PC-3 (cell line): Measurements from ENCODE around the gene PRKCE. TPM values are rescaled to one million over a fixed set of nuclear protein-coding genes. Genes with fewer than 3 reads are reported as not detected.

Source experiments
- ATAC-seq: fragments of 200-7000 bp; cut with Tn5 transposase; 2 replicates; pipeline ENCODE4 v1.9.1; 2020; ENCODE audit warnings: mild to moderate bottlenecking, moderate library complexity
- BruUV-seq: library from RNA; stranded (reverse); fragments of 400-500 nt; replicated peaks from 2 replicates; lab custom pipeline; 2021; lab: Mats Ljungman, UMichigan
- CTCF ChIA-PET: fragments of 300-600 bp; sonication (Branson Sonifier 250); formaldehyde crosslinking; loops from one replicate; lab custom pipeline; 2022; ENCODE audit warnings: antibody characterized with exemption; lab: Charles Lee
- POLR2A ChIA-PET: fragments of 300-600 bp; sonication (Branson Sonifier 250); formaldehyde crosslinking; loops from one replicate; lab custom pipeline; 2022; ENCODE audit warnings: antibody characterized with exemption; ENCODE audit not compliant: unreplicated experiment; lab: Charles Lee
- DNase-seq: peaks from one replicate; pipeline ENCODE4 v3.0.0-alpha.2; 2015
- H2AFZ ChIP-seq: fragments of 300-600 bp; sonication (generic); 2 replicates; pipeline ENCODE4 v1.6.0; 2016; ENCODE audit warnings: antibody characterized with exemption, low read length
- H3F3A ChIP-seq: fragments of 300-600 bp; sonication (generic); one replicate; pipeline ENCODE4 v1.6.0; 2017; ENCODE audit warnings: antibody characterized with exemption, low read length, control low read depth, mild to moderate bottlenecking; ENCODE audit not compliant: unreplicated experiment
- H3K27ac ChIP-seq: fragments of 300-600 bp; sonication (generic); 2 replicates; pipeline ENCODE4 v1.5.1; 2016; ENCODE audit warnings: mild to moderate bottlenecking, low read length
- H3K27me3 ChIP-seq: fragments of 300-600 bp; sonication (generic); 2 replicates; pipeline ENCODE4 v1.6.1; 2016; ENCODE audit warnings: low read length, mixed read lengths
- H3K36me3 ChIP-seq: fragments of 300-600 bp; sonication (generic); 2 replicates; pipeline ENCODE4 v1.6.1; 2016; ENCODE audit warnings: low read depth, mixed run types, low read length, mixed read lengths
- H3K4me1 ChIP-seq: fragments of 300-600 bp; sonication (generic); 2 replicates; pipeline ENCODE4 v1.5.1; 2016; ENCODE audit warnings: low read length; ENCODE audit not compliant: insufficient read depth
- H3K4me2 ChIP-seq: fragments of 300-600 bp; sonication (generic); 2 replicates; pipeline ENCODE4 v1.6.0; 2016; ENCODE audit warnings: low read length
- H3K4me3 ChIP-seq: fragments of 300-600 bp; sonication (generic); 2 replicates; pipeline ENCODE4 v1.5.1; 2016; ENCODE audit warnings: mild to moderate bottlenecking, low read length, mixed read lengths
- H3K79me2 ChIP-seq: fragments of 300-600 bp; sonication (generic); 2 replicates; pipeline ENCODE4 v1.6.1; 2017; ENCODE audit warnings: low read length, mixed read lengths
- H3K9ac ChIP-seq: fragments of 300-600 bp; sonication (generic); 2 replicates; pipeline ENCODE4 v1.6.0; 2016; ENCODE audit warnings: mild to moderate bottlenecking, low read length
- H3K9me2 ChIP-seq: fragments of 300-600 bp; sonication (generic); replicated peaks from 2 replicates; pipeline ENCODE4 v1.6.1; 2016; ENCODE audit warnings: mixed run types, low read length, mixed read lengths
- H3K9me3 ChIP-seq: fragments of 300-600 bp; sonication (generic); 2 replicates; pipeline ENCODE4 v1.6.1; 2016; ENCODE audit warnings: low read length, mixed read lengths
- H4K20me1 ChIP-seq: fragments of 300-600 bp; sonication (generic); 2 replicates; pipeline ENCODE4 v1.6.1; 2016; ENCODE audit warnings: low read length, mixed read lengths
- CTCF ChIP-seq: fragments of 300-600 bp; sonication (generic); conservative IDR thresholded peaks from 2 replicates; pipeline ENCODE4 v1.5.1; 2017; ENCODE audit warnings: antibody characterized with exemption, low read depth, mild to moderate bottlenecking, low read length
- EZH2 ChIP-seq: fragments of 300-600 bp; sonication (generic); IDR thresholded peaks from one replicate; pipeline ENCODE4 v1.6.1; 2017; ENCODE audit warnings: antibody characterized with exemption, mild to moderate bottlenecking, low read length; ENCODE audit not compliant: unreplicated experiment
- EZH2phosphoT487 ChIP-seq: fragments of 300-600 bp; sonication (generic); IDR thresholded peaks from 2 replicates; pipeline ENCODE4 v1.6.1; 2018; ENCODE audit warnings: mild to moderate bottlenecking, antibody characterized with exemption, low read length, borderline replicate concordance
- intact Hi-C: fragments of 100-400 bp; cut with micrococcal nuclease; formaldehyde crosslinking; loops from 2 replicates; pipeline ENCODE4 v1.9.0; 2023
- total RNA-seq: library from RNA; depleted of rRNA; stranded (reverse); fragments of >200 nt; gene quantifications from 2 replicates; pipeline ENCODE4 v1.2.3, GENCODE V29; 2014

PRKCE gene
- total RNA-seq, 1 experiment from 2014 or later = 7.0 TPM

DNA sequence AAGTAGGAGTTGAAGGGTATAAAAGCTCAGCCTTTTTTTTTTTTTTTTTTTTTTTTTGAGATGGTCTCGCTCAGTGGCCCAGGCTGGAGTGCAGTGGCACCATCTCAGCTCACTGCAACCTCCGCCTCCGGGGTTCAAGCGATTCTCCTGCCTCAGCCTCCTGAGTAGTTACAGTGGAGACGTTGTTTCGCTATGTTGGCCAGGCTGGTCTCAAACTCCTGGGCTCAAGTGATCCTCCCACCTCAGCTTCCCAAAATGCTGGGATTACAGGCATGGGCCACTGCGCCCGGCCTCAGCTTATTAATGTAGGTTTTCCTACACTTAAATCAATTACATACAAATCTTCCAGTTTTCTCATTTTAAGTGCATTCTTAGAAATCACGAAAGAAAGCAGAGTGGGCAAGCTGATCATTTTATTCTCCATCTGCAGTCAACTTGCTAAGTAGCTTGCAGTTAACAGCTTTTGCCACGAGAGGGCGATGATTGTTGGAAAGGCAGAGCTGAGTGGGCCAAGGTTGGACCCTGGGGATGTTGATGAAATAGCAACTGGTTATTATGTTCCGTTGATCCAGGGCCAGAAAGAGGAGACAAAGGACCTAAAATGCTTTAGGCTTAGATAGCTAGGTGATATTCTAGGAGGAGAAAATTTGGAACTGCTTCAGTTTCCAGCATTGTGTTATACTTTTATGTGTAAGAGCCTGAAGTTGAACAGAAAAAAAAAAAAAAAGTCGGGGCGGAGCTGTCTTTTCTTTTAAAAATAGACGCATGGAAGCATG lies 411.4 kb downstream of the PRKCE start:
- no peak overlapping the region for H3K4me3 ChIP-seq
- ATAC-seq (peak; percentile 73), DNase-seq (peak; percentile 92)
- no peaks in the 10 kb centered on the region for H4K20me1 ChIP-seq
- H3K9me3 ChIP-seq = no peaks in the 10 kb centered on the region
- no peaks in the 10 kb centered on the region for H3K36me3 ChIP-seq
- peaks cover 19% of the 10 kb centered on the region; the same call in 1 of the 2 replicates for H3K4me1 ChIP-seq
- H3K4me2 ChIP-seq = no peak overlapping the region
- CTCF ChIA-PET = interaction anchor here (0.5 to 1.5 kb wide), 5 partner anchors 33 to 236 kb away, joined by 3 to 9 read pairs (median 5); no protein-coding TSS in a partner anchor
- POLR2A ChIA-PET = interaction anchor here (0.5 kb wide), 1 partner anchor 141 kb away, joined by 5 read pairs; no protein-coding TSS in a partner anchor
- no peak overlapping the region for H2AFZ ChIP-seq
- H3F3A ChIP-seq = no peaks in the 10 kb centered on the region
- intact Hi-C loops = loop anchor here (1.0 to 5.0 kb wide), 5 partner anchors 71 to 398 kb away; no protein-coding TSS in a partner anchor
- BruUV-seq = no TSS peak
- TF ChIP-seq CTCF (peak; percentile 92), EZH2 (no peak), EZH2phosphoT487 (no peak)
- H3K79me2 ChIP-seq = no peaks in the 10 kb centered on the region
- H3K27ac ChIP-seq = no peak overlapping the region
- H3K9me2 ChIP-seq = no peaks in the 10 kb centered on the region
- H3K27me3 ChIP-seq = no peaks in the 10 kb centered on the region
- no peak overlapping the region for H3K9ac ChIP-seq

- intact Hi-C loops = loop anchor here (5.0 kb wide), 1 partner anchor 72 kb away; no protein-coding TSS in a partner anchor
- peaks cover 13% of the 10 kb centered on the region; the same call in 1 of the 2 replicates for H3K4me1 ChIP-seq
- no peaks in the 10 kb centered on the region for H3K36me3 ChIP-seq
- H3K9me2 ChIP-seq = no peaks in the 10 kb centered on the region
- H3K9me3 ChIP-seq = no peaks in the 10 kb centered on the region
- no TSS peak for BruUV-seq
- H4K20me1 ChIP-seq = no peaks in the 10 kb centered on the region
- DNase-seq (no peak), ATAC-seq (no peak)
- no peak overlapping the region for H3K4me3 ChIP-seq
- no peaks in the 10 kb centered on the region for H3F3A ChIP-seq
- CTCF ChIA-PET = no interaction called here
- H3K79me2 ChIP-seq = no peaks in the 10 kb centered on the region
- TF ChIP-seq EZH2 = no peak
- TF ChIP-seq EZH2phosphoT487 = no peak
- no peak for TF ChIP-seq CTCF
- no peak overlapping the region for H3K4me2 ChIP-seq
- H2AFZ ChIP-seq = no peak overlapping the region
- POLR2A ChIA-PET = no interaction called here
- H3K27me3 ChIP-seq = no peaks in the 10 kb centered on the region
- H3K9ac ChIP-seq = no peak overlapping the region
- no peak overlapping the region for H3K27ac ChIP-seq
These were observed 412.9 kb downstream of the PRKCE start for GRCh38 chr2:46064396-46064795.

- no peak overlapping the region for H3K9ac ChIP-seq
- BruUV-seq = no TSS peak
- no peak overlapping the region for H3K4me3 ChIP-seq
- H2AFZ ChIP-seq = no peak overlapping the region
- no peak for ATAC-seq
- no peaks in the 10 kb centered on the region for H3K79me2 ChIP-seq
- H3F3A ChIP-seq = no peaks in the 10 kb centered on the region
- DNase-seq = no peak
- peaks cover 13% of the 10 kb centered on the region; the same call in 1 of the 2 replicates for H3K4me1 ChIP-seq
- no peak for TF ChIP-seq EZH2
- TF ChIP-seq CTCF = no peak
- TF ChIP-seq EZH2phosphoT487 = no peak
- intact Hi-C loops = no loop called here
- no peaks in the 10 kb centered on the region for H3K27me3 ChIP-seq
- H3K27ac ChIP-seq = no peak overlapping the region
- no peaks in the 10 kb centered on the region for H3K9me2 ChIP-seq
- H3K4me2 ChIP-seq = no peak overlapping the region
- H3K36me3 ChIP-seq = no peaks in the 10 kb centered on the region
- ChIA-PET CTCF (no interaction called here), POLR2A (no interaction called here)
- H4K20me1 ChIP-seq = no peaks in the 10 kb centered on the region
- no peaks in the 10 kb centered on the region for H3K9me3 ChIP-seq
These were observed 413.7 kb downstream of the PRKCE start for GRCh38 chr2:46065152-46065551.
